Hepatocyte (in vitro differentiated cells): ENCODE results near the gene MSRB1.

Experiments
- EZH2 ChIP-seq: fragments of 200-600 bp; sonication (generic); IDR thresholded peaks from 2 replicates; pipeline ENCODE4 v1.6.1; 2016; ENCODE audit warnings: antibody characterized with exemption, mild to moderate bottlenecking, borderline replicate concordance
- EZH2phosphoT487 ChIP-seq: fragments of 200-600 bp; sonication (generic); IDR thresholded peaks from one replicate; pipeline ENCODE4 v1.6.1; 2018; ENCODE audit warnings: antibody characterized with exemption, mild to moderate bottlenecking, low read depth, moderate library complexity; ENCODE audit not compliant: unreplicated experiment, severe bottlenecking
- TF ChIP-seq, protein P1 (sequence below): fragments of 200-600 bp; sonication (generic); IDR thresholded peaks from 2 replicates; pipeline ENCODE4 v1.5.1; 2016; ENCODE audit warnings: antibody characterized with exemption, mild to moderate bottlenecking; ENCODE audit not compliant: poor library complexity

DNA sequence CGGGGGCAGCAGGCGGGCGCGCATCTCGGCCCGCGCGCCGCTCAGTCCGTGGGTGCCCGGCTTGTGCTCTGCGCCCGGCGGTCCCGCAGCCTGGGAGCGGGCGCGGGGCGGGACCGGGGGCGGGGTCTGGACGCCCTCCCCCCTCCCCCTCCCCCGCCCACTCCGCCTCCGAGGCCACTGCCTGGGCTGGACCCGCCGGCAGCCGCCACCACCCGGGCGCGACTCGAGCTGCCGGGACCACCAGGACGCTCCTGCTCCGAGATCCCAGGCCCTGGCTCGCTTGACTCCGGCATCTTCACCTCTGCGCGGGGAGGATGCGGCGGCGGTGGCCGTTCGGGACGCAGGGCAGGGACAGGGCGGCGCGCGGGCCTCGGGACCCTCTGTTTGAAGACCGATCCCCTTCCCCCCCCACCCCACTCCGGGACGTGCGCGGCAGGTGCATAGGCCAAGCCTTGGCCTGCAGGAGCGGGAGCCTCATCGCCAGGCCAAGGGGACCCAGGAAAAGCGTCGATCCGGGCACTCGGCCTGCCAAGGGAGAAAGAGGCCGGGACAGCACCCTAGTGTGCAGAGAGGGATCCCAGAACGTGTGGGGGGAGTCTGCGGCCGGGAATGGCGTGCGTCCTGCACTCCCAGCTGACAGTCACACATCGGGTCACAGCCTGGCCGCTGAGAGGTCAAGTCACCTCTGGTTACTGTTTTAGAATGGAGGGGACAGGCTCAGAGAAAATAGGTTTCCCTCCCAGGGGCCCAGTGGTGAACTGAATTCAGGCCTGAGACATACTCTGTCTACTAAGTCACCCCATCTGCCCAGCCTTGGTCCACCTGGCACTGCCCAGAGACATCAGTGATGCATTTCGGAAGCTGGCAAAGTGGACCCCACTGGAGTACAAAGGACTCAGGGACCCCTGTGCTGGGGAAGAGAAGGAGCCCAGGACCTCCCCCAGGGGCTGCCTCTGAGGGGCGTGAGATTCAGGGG, 24.4 kb downstream of the MSRB1 start, which contains the start of gene HS3ST6:
- TF ChIP-seq, protein P1, sequence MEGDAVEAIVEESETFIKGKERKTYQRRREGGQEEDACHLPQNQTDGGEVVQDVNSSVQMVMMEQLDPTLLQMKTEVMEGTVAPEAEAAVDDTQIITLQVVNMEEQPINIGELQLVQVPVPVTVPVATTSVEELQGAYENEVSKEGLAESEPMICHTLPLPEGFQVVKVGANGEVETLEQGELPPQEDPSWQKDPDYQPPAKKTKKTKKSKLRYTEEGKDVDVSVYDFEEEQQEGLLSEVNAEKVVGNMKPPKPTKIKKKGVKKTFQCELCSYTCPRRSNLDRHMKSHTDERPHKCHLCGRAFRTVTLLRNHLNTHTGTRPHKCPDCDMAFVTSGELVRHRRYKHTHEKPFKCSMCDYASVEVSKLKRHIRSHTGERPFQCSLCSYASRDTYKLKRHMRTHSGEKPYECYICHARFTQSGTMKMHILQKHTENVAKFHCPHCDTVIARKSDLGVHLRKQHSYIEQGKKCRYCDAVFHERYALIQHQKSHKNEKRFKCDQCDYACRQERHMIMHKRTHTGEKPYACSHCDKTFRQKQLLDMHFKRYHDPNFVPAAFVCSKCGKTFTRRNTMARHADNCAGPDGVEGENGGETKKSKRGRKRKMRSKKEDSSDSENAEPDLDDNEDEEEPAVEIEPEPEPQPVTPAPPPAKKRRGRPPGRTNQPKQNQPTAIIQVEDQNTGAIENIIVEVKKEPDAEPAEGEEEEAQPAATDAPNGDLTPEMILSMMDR, result no peak
- no peak for TF ChIP-seq EZH2
- peak; percentile 64 for TF ChIP-seq EZH2phosphoT487
